Muscle of leg (tissue), 11 donors: ENCODE data around the gene PRELP. TPM values are rescaled to one million over a fixed set of nuclear protein-coding genes. Genes with fewer than 3 reads are reported as not detected.
"Not testable (repeated sequence)": the region's sequence is repeated elsewhere in the genome, so short reads cannot be mapped to it uniquely, and the experiment has no call there.

Experiments used
- DNase-seq: peaks from one replicate; pipeline ENCODE4 v3.0.0; 2013
- H3K27ac ChIP-seq: one replicate; pipeline ENCODE4 v1.5.1; 2013; ENCODE audit warnings: mild to moderate bottlenecking, low read length, control low read depth
- H3K27me3 ChIP-seq: one replicate; pipeline ENCODE4 v1.6.1; 2013; ENCODE audit warnings: low read length; ENCODE audit not compliant: control insufficient read depth, insufficient read depth
- H3K36me3 ChIP-seq: one replicate; pipeline ENCODE4 v1.6.1; 2013; ENCODE audit warnings: low read length; ENCODE audit not compliant: control insufficient read depth, insufficient read depth
- H3K4me1 ChIP-seq: one replicate; pipeline ENCODE4 v1.6.1; 2013; ENCODE audit warnings: low read length; ENCODE audit not compliant: control insufficient read depth, insufficient read depth
- H3K4me3 ChIP-seq: one replicate; pipeline ENCODE4 v1.5.1; 2013; ENCODE audit warnings: low read length, control low read depth
- H3K9me3 ChIP-seq: replicated peaks from 2 replicates; pipeline ENCODE4 v1.6.1; 2013; ENCODE audit warnings: low read depth, low read length; ENCODE audit not compliant: control insufficient read depth
- WGBS: methylation state at CpG from one replicate; pipeline ENCODE4 v1.1.5; 2013; ENCODE audit warnings: missing lambda C conversion rate; ENCODE audit not compliant: insufficient coverage; 5-methylcytosine and 5-hydroxymethylcytosine counted together
- polyA plus RNA-seq, 8 donors: library from polyadenylated mRNA; unstranded; fragments of 120-200 nt; gene quantifications; one replicate each; pipeline versions ENCODE4 v1.2.1 to v1.2.3, GENCODE V29; 2013; ENCODE audit warnings: inconsistent platforms in 1 of 8, low replicate concordance in 1 of 8; ENCODE audit not compliant: insufficient read length in 8 of 8, insufficient read depth in 1 of 8
- total RNA-seq: library from RNA; stranded (reverse); fragments of 120-200 nt; gene quantifications from one replicate; pipeline ENCODE4 v1.2.4, GENCODE V29; 2013

PRELP gene
- total and polyA plus RNA-seq, 9 donors, result 0.82 to 9.3 (median 2.7) TPM

- Histone ChIP-seq H3K27ac (peak overlapping the region; percentile 38), H3K4me3 (no peak overlapping the region), H3K36me3 (no peaks in the 10 kb centered on the region), H3K27me3 (peaks cover 3% of the 10 kb centered on the region), H3K9me3 (no peaks in the 10 kb centered on the region), H3K4me1 (peaks cover 56% of the 10 kb centered on the region)
- WGBS, result 60% methylated on average over 4 of the region's 6 CpGs
- no peak for DNase-seq
These were observed 35.9 kb downstream of the PRELP start for GRCh38 chr1:203511513-203511912.

- Histone ChIP-seq H3K4me1 (peaks cover 52% of the 10 kb centered on the region), H3K27ac (peak overlapping the region; percentile 50)
These were observed 36.3 kb downstream of the PRELP start for GRCh38 chr1:203511930-203512329.

DNA sequence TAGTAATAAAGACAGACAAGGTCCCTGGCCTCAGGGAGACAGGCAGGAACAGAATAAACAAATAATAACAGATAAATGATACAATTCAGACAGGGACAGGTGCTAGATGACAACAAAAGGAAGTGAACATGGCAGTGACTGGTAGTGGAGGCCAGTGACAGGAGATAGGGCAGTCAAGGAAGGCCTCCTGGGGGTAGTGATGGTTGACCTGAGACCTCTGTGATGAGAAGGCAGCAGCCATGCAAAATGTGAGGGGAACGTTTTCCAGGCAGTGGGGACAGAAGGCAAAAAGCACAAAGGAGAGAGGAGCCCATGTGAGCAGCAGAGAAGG lies 36.9 kb downstream of the PRELP start:
- Histone ChIP-seq H3K4me1 (peaks cover 48% of the 10 kb centered on the region), H3K27me3 (peaks cover 3% of the 10 kb centered on the region), H3K9me3 (no peaks in the 10 kb centered on the region), H3K36me3 (no peaks in the 10 kb centered on the region), H3K4me3 (no peak overlapping the region), H3K27ac (peak overlapping the region; percentile 50)
- no peak for DNase-seq
- 88% methylated on average over 1 of the region's 1 CpG for WGBS

More at GRCh38 chr1:203511930-203512329, 36.3 kb downstream of the PRELP start:
- Histone ChIP-seq H3K27me3 (peaks cover 3% of the 10 kb centered on the region), H3K4me3 (no peak overlapping the region), H3K36me3 (no peaks in the 10 kb centered on the region), H3K9me3 (no peaks in the 10 kb centered on the region)
- no peak for DNase-seq
- no CpG with 5 or more reads among the region's 4 CpGs for WGBS

GRCh38 chr1:203512848-203513584 lies 37.4 kb downstream of the PRELP start:
- WGBS, result 33% methylated on average over 5 of the region's 10 CpGs
- H3K9me3 ChIP-seq, result no peaks in the 10 kb centered on the region
- no peak overlapping the region for H3K4me3 ChIP-seq
- H3K4me1 ChIP-seq, result peaks cover 44% of the 10 kb centered on the region
- H3K27ac ChIP-seq, result peak overlapping the region; percentile 50
- no peaks in the 10 kb centered on the region for H3K36me3 ChIP-seq
- DNase-seq, result peak; percentile 63
- peaks cover 3% of the 10 kb centered on the region for H3K27me3 ChIP-seq

- no peak for DNase-seq
- Histone ChIP-seq H3K27me3 (peaks cover 3% of the 10 kb centered on the region), H3K4me1 (peaks cover 38% of the 10 kb centered on the region), H3K27ac (no peak overlapping the region), H3K9me3 (no peaks in the 10 kb centered on the region), H3K4me3 (no peak overlapping the region), H3K36me3 (no peaks in the 10 kb centered on the region)
- WGBS, result 41% methylated on average over 5 of the region's 9 CpGs
These were observed 38.0 kb downstream of the PRELP start for GRCh38 chr1:203513585-203514031.

DNA sequence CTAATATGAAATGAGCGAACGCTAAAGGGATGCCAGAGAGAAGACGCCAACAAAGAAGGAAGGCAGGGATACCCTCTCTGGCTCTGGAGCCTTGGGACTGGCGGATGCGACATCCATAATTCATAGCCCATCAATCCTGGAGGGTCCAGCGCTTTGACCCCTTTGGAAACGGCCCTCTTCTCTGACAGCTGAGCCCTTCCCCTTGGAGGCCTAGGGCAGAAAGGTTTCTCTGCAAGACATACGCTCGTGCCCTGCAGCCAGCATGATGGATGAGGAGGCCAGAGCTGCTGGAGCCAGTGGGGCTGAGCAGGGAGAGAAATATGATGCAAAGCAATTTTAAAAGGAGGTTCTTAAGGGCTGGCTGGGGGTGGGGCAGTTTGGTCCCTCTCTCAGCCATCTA lies 40.6 kb downstream of the PRELP start:
- Histone ChIP-seq H3K9me3 (no peaks in the 10 kb centered on the region), H3K4me1 (peaks cover 45% of the 10 kb centered on the region), H3K27me3 (peaks cover 3% of the 10 kb centered on the region), H3K36me3 (no peaks in the 10 kb centered on the region), H3K27ac (no peak overlapping the region), H3K4me3 (no peak overlapping the region)
- no peak for DNase-seq
- WGBS, result 90% methylated on average over 4 of the region's 9 CpGs

DNA sequence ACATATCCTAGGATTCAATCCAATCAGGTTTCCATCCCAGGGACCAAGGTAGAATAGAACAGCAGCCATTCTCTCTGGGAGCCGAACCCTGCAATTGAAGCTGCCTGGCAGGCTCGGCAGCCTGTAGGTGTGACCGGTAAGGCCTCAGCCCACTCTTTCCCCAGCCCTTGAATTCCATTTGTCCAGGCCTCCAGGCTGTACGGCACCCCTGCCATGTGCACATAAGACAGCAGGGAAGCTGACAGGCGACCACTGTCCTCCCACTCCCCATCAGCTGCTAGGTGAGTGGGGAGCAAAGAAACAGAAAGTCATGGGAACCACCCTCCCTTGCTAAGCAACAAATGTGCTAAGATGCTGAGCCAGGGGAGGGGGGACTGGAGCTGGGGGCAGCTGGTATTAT lies 41.3 kb downstream of the PRELP start:
- no peak overlapping the region for H3K27ac ChIP-seq
- 42% methylated on average over 2 of the region's 5 CpGs for WGBS
- peaks cover 3% of the 10 kb centered on the region for H3K27me3 ChIP-seq
- H3K4me1 ChIP-seq, result peaks cover 50% of the 10 kb centered on the region
- no peaks in the 10 kb centered on the region for H3K9me3 ChIP-seq
- DNase-seq, result no peak
- no peaks in the 10 kb centered on the region for H3K36me3 ChIP-seq
- no peak overlapping the region for H3K4me3 ChIP-seq

DNA sequence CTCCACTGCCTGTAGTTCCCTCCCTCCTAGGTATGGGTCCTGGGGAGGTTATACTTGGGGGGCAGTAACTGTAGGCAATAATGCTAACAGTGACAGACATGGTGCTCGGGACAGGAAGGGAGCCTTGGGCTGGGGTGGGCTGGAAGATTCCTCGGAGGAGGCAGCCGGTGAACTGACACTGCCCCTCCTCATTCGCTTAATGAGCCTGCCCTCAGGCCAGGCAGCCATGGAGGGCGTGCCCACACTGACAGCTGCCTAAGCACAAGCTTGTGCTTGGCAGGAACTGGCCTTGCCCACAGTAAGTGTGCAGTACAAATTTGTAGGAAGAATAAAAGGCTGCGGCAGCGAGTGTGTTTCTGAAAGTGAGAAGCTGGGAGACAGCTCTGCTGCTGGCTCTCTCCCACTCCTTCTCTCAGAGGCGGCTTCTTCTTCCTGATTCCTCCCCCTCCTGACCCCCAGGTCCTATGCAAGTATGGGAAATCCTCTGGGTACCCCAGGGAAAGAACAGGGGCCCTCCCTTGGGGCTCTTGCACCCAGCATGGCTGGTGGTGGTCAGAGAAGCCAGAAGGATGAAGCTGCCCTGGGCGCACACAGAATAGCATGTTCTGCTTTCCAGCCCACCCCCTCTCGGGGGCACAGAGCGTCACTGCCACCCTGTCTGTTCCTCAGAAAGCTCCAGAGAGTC lies 42.0 kb downstream of the PRELP start:
- peaks cover 50% of the 10 kb centered on the region for H3K4me1 ChIP-seq
- DNase-seq, result no peak
- H3K4me3 ChIP-seq, result no peak overlapping the region
- no peaks in the 10 kb centered on the region for H3K9me3 ChIP-seq
- 66% methylated on average over 7 of the region's 11 CpGs for WGBS
- H3K27ac ChIP-seq, result no peak overlapping the region
- no peaks in the 10 kb centered on the region for H3K36me3 ChIP-seq
- H3K27me3 ChIP-seq, result peaks cover 3% of the 10 kb centered on the region

GRCh38 chr1:203518139-203518538 lies 42.5 kb downstream of the PRELP start:
- not testable (repeated sequence) for H3K36me3 ChIP-seq, H3K27ac ChIP-seq, H3K4me3 ChIP-seq, H3K27me3 ChIP-seq, DNase-seq, H3K9me3 ChIP-seq
- 90% methylated on average over 4 of the region's 4 CpGs for WGBS
- peaks cover 44% of the 10 kb centered on the region for H3K4me1 ChIP-seq

DNA sequence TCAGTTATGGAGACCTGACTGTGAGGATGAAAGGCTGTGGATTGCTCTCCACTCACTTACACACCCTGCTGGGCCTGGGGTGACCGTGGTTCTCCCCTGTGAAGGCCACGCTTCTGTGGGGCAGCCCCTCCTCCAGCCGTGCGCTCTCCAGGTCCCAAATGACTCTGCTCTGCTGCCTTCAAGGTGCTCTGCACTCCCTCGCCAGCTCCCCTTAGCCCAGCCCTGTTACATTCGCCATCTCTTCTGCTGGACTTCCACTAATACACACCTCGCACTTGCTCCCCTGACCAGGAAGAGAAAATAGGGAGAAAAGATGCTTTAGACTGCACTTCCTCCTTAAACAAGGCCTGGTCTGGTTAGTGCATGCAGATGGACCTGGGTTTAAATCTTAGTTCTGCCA lies 42.9 kb downstream of the PRELP start:
- 91% methylated on average over 4 of the region's 7 CpGs for WGBS
- DNase-seq, result no peak

More for the DNA sequence above, 42.9 kb downstream of the PRELP start:
- Histone ChIP-seq H3K4me1 (peaks cover 40% of the 10 kb centered on the region), H3K9me3 (no peaks in the 10 kb centered on the region), H3K4me3 (no peak overlapping the region), H3K27ac (no peak overlapping the region), H3K27me3 (peaks cover 3% of the 10 kb centered on the region), H3K36me3 (no peaks in the 10 kb centered on the region)
